H1 (cell line): Measurements from ENCODE around the gene SH3RF3. TPM values are rescaled to one million over a fixed set of nuclear protein-coding genes. Genes with fewer than 3 reads are reported as not detected.

Experiments used
- CTCF ChIA-PET: fragments of 300-600 bp; sonication (Branson Sonifier 250); formaldehyde crosslinking; loops from one replicate; lab custom pipeline; 2021; ENCODE audit not compliant: partially characterized antibody; lab: Charles Lee
- POLR2A ChIA-PET: fragments of 300-600 bp; sonication (Branson Sonifier 250); formaldehyde crosslinking; loops from one replicate; lab custom pipeline; 2021; ENCODE audit warnings: inconsistent platforms; ENCODE audit not compliant: partially characterized antibody; lab: Charles Lee
- DNase-seq, 2 experiments: peaks; one replicate each; pipeline versions ENCODE4 v3.0.0 to v3.0.0-alpha.2; 2010 to 2022; ENCODE audit warnings: low spot score in 2 of 2, low read depth in 1 of 2, mixed read lengths in 1 of 2
- FAIRE-seq: peaks from 2 replicates; lab custom pipeline; 2011; peaks lifted over from hg19 to GRCh38; lab: Jason Lieb, UNC
- H2AFZ ChIP-seq: 2 replicates; pipeline ENCODE4 v1.8.1; 2012; ENCODE audit warnings: low read length, inconsistent platforms
- H2AK5ac ChIP-seq: 2 replicates; pipeline ENCODE4 v1.6.1; 2013; ENCODE audit warnings: low read depth, low read length
- H2BK120ac ChIP-seq: replicated peaks from 2 replicates; pipeline ENCODE3; 2013; ENCODE audit warnings: low read depth, low read length, inconsistent platforms
- H2BK12ac ChIP-seq: 2 replicates; pipeline ENCODE4 v1.6.1; 2013; ENCODE audit warnings: low read depth, low read length
- H2BK15ac ChIP-seq: 2 replicates; pipeline ENCODE4 v1.6.1; 2013; ENCODE audit warnings: low read length
- H2BK20ac ChIP-seq: 2 replicates; pipeline ENCODE4 v1.6.1; 2013; ENCODE audit warnings: low read length
- H2BK5ac ChIP-seq: 2 replicates; pipeline ENCODE4 v1.6.1; 2013; ENCODE audit warnings: low read depth, low read length
- H3K14ac ChIP-seq: 2 replicates; pipeline ENCODE4 v1.6.1; 2013; ENCODE audit warnings: inconsistent platforms; ENCODE audit not compliant: insufficient read length
- H3K18ac ChIP-seq: 2 replicates; pipeline ENCODE4 v1.6.1; 2013; ENCODE audit warnings: low read length; ENCODE audit errors: extremely low read depth
- H3K23ac ChIP-seq: 2 replicates; pipeline ENCODE4 v1.6.1; 2013; ENCODE audit warnings: inconsistent platforms; ENCODE audit not compliant: insufficient read length
- H3K23me2 ChIP-seq: 2 replicates; pipeline ENCODE4 v1.6.1; 2013; ENCODE audit warnings: low read depth, low read length
- H3K27ac ChIP-seq: 2 replicates; pipeline ENCODE4 v1.6.1; 2011; ENCODE audit warnings: low read depth, low read length, inconsistent platforms
- H3K27me3 ChIP-seq, 4 experiments: replicated peaks in 1 of 4; 1 replicate in 1 of 4; 2 replicates in 3 of 4; pipeline versions ENCODE4 v1.6.1 to v1.8.1; 2011 to 2013; ENCODE audit warnings: low read length in 3 of 4, mild to moderate bottlenecking in 3 of 4, inconsistent platforms in 2 of 4, mixed read lengths in 2 of 4, moderate library complexity in 1 of 4; ENCODE audit not compliant: control insufficient read depth in 3 of 4, insufficient read depth in 3 of 4; ENCODE audit errors: extremely low read depth in 1 of 4
- H3K36me3 ChIP-seq, 4 experiments: 2 replicates each; pipeline versions ENCODE4 v1.6.1 to v1.8.1; 2011 to 2013; ENCODE audit warnings: mild to moderate bottlenecking in 4 of 4, low read length in 3 of 4, moderate library complexity in 2 of 4, control low read depth in 1 of 4, inconsistent platforms in 1 of 4; ENCODE audit not compliant: insufficient read depth in 4 of 4, control insufficient read depth in 2 of 4
- H3K4ac ChIP-seq: replicated peaks from 2 replicates; pipeline ENCODE3; 2013; ENCODE audit warnings: low read length, low read depth, mixed read lengths, inconsistent platforms; ENCODE audit not compliant: insufficient read length
- H3K4me1 ChIP-seq, 4 experiments: replicated peaks in 1 of 4; 1 replicate in 1 of 4; 2 replicates in 3 of 4; pipeline versions ENCODE4 v1.6.1 to v1.8.1; 2011 to 2013; ENCODE audit warnings: low read length in 3 of 4, inconsistent platforms in 2 of 4, mixed read lengths in 1 of 4; ENCODE audit not compliant: insufficient read depth in 4 of 4, control insufficient read depth in 3 of 4
- H3K4me2 ChIP-seq, 2 experiments: 2 replicates each; pipeline versions ENCODE4 v1.6.1 to v1.8.1; 2011 to 2013; ENCODE audit warnings: low read depth in 2 of 2, low read length in 2 of 2, control low read depth in 1 of 2, inconsistent platforms in 1 of 2, mild to moderate bottlenecking in 1 of 2; ENCODE audit not compliant: insufficient read depth in 1 of 2
- H3K4me3 ChIP-seq, 4 experiments: fragments of 200-600, 300-600 bp in 1 of 4; sonication (generic), shearing (Covaris generic), sonication (Bioruptor Twin) in 1 of 4; 2 replicates each; pipeline versions ENCODE4 v1.5.1 to v1.8.1; 2011 to 2016; ENCODE audit warnings: low read length in 4 of 4, low read depth in 3 of 4, control low read depth in 2 of 4, inconsistent platforms in 2 of 4, mild to moderate bottlenecking in 2 of 4, mixed read lengths in 1 of 4, moderate library complexity in 1 of 4; ENCODE audit not compliant: insufficient read depth in 2 of 4; ENCODE audit errors: extremely low read depth in 1 of 4
- H3K56ac ChIP-seq: replicated peaks from 2 replicates; pipeline ENCODE3; 2013; ENCODE audit warnings: low read depth, mild to moderate bottlenecking, mixed read lengths, low read length, inconsistent platforms; ENCODE audit not compliant: insufficient read length
- H3K79me1 ChIP-seq: 2 replicates; pipeline ENCODE4 v1.6.1; 2013; ENCODE audit warnings: low read depth, low read length, control low read depth
- H3K79me2 ChIP-seq, 2 experiments: 2 replicates each; pipeline versions ENCODE4 v1.6.1 to v1.8.1; 2012 to 2013; ENCODE audit warnings: low read length in 2 of 2, mild to moderate bottlenecking in 2 of 2, inconsistent platforms in 1 of 2; ENCODE audit not compliant: insufficient read depth in 2 of 2, control insufficient read depth in 1 of 2
- H3K9ac ChIP-seq, 4 experiments: replicated peaks in 1 of 4; 1 replicate in 1 of 4; 2 replicates in 3 of 4; pipeline versions ENCODE4 v1.6.1 to v1.8.1; 2011 to 2013; ENCODE audit warnings: low read depth in 3 of 4, low read length in 3 of 4, control low read depth in 2 of 4, mild to moderate bottlenecking in 2 of 4, moderate library complexity in 2 of 4, inconsistent platforms in 1 of 4; ENCODE audit errors: extremely low read depth in 1 of 4
- H3K9me3 ChIP-seq, 2 experiments: 2 replicates each; pipeline versions ENCODE4 v1.6.1 to v1.8.1; 2012 to 2013; ENCODE audit warnings: mild to moderate bottlenecking in 2 of 2, moderate library complexity in 2 of 2, control low read depth in 1 of 2, inconsistent platforms in 1 of 2, low read depth in 1 of 2, low read length in 1 of 2, mixed read lengths in 1 of 2; ENCODE audit not compliant: insufficient read depth in 2 of 2
- H4K20me1 ChIP-seq, 2 experiments: replicated peaks in 1 of 2; 2 replicates each; pipeline versions ENCODE3 to v1.8.1; 2011 to 2013; ENCODE audit warnings: inconsistent platforms in 2 of 2, low read length in 2 of 2, mild to moderate bottlenecking in 1 of 2; ENCODE audit not compliant: insufficient read depth in 2 of 2, control insufficient read depth in 1 of 2
- H4K5ac ChIP-seq: 2 replicates; pipeline ENCODE4 v1.6.1; 2013; ENCODE audit warnings: low read length, low read depth, mixed read lengths, inconsistent platforms; ENCODE audit not compliant: insufficient read length
- H4K8ac ChIP-seq: 2 replicates; pipeline ENCODE4 v1.8.0; 2013; ENCODE audit warnings: mild to moderate bottlenecking, moderate library complexity, low read length, inconsistent platforms; ENCODE audit not compliant: insufficient read depth; ENCODE audit errors: extremely low read depth
- H4K91ac ChIP-seq: replicated peaks from 2 replicates; pipeline ENCODE3; 2013; ENCODE audit warnings: low read length, mixed read lengths, inconsistent platforms; ENCODE audit not compliant: insufficient read length
- WGBS, 2 experiments: shearing (Covaris generic) in 1 of 2; methylation state at CpG; one replicate each; pipeline versions ENCODE4 v1.1.6 to v1.1.7; 2013 to 2015; ENCODE audit warnings: low lambda C conversion rate in 2 of 2, mixed read lengths in 2 of 2, inconsistent platforms in 1 of 2, low coverage in 1 of 2, missing lambda C conversion rate in 1 of 2; ENCODE audit not compliant: insufficient replicate concordance in 2 of 2, insufficient coverage in 1 of 2, insufficient read length in 1 of 2; ENCODE audit errors: extremely low coverage in 1 of 2, missing lambda C conversion rate in 1 of 2; 5-methylcytosine and 5-hydroxymethylcytosine counted together
- polyA plus RNA-seq, 7 experiments: library from polyadenylated mRNA; depleted of rRNA in 3 of 7; stranded (reverse) in 5 of 7; unstranded in 2 of 7; fragments of >200 nt in 5 of 7; fragments of 200-250 nt in 2 of 7; gene quantifications; 1 replicate in 5 of 7; 2 replicates in 1 of 7; 4 replicates in 1 of 7; pipeline versions ENCODE4 v1.2.1 to v1.2.3, GENCODE V29; 2011 to 2013; ENCODE audit warnings: missing spikeins in 2 of 7, mixed read lengths in 2 of 7
- total RNA-seq: library from RNA; stranded (reverse); fragmentation: NEBNext Ultra II Directional; extraction: Animal tissue kit (Norgen Biotek cat#: 25700); gene quantifications from 2 replicates; pipeline ENCODE4 v1.2.1, GENCODE V29; 2021

The SH3RF3 gene
- total and polyA plus RNA-seq, 2 of the 8 experiments (the other 6 are each of a cell fraction or from before 2014, with no cell fraction given): 0.11 to 0.65 TPM

- Histone ChIP-seq H4K91ac (no peak overlapping the region), H3K36me3 (no peaks in the 10 kb centered on the region), H4K20me1 (peaks cover 0 to 2% of the 10 kb centered on the region in 2 experiments), H3K27ac (no peak overlapping the region), H3K23me2 (no peaks in the 10 kb centered on the region), H2BK20ac (no peak overlapping the region), H2BK12ac (no peak overlapping the region), H3K4ac (no peak overlapping the region), H3K56ac (no peak overlapping the region), H3K18ac (no peak overlapping the region), H2AK5ac (no peak overlapping the region), H3K9me3 (no peaks in the 10 kb centered on the region), H2AFZ (no peak overlapping the region), H3K79me2 (no peaks in the 10 kb centered on the region), H3K79me1 (no peaks in the 10 kb centered on the region), H4K5ac (no peak overlapping the region), H3K4me3 (no peak overlapping the region), H2BK120ac (no peak overlapping the region), H4K8ac (peak overlapping the region; percentile 8; the same call in 1 of the 2 replicates), H2BK5ac (no peak overlapping the region), H3K14ac (no peak overlapping the region), H3K4me1 (no peaks in the 10 kb centered on the region), H2BK15ac (no peak overlapping the region), H3K4me2 (no peak overlapping the region), H3K9ac (no peak overlapping the region), H3K23ac (no peak overlapping the region), H3K27me3 (no peaks in the 10 kb centered on the region)
- ChIA-PET CTCF (no interaction called here), POLR2A (no interaction called here)
- WGBS, 2 experiments: 90% methylated on average over 18 of the region's 18 CpGs; no CpG with 5 or more reads in 1 of the 2 experiments
- FAIRE-seq (no peak), DNase-seq (peak in 1 of 2 experiments; percentile 24)
Observed at GRCh38 chr2:109371481-109372170, 242.6 kb downstream of the SH3RF3 start.
